Activated T-cell treated with anti-CD3 and anti-CD28 coated beads, Interleukin-2, amount 50 U/mL, for 4 hours (primary cell): ENCODE data around the gene HTR3D. TPM values are rescaled to one million over a fixed set of nuclear protein-coding genes. Genes with fewer than 3 reads are reported as not detected.

Experiments used
- ATAC-seq, 2 donors: fragments of 200-7000 bp; cut with Tn5 transposase; one replicate each; pipeline ENCODE4 v1.10.0; 2021
- DNase-seq: peaks from one replicate; pipeline ENCODE4 v3.0.0-alpha.2; 2020
- H3K27me3 Mint-ChIP-seq: one replicate; pipeline ENCODE4 v1.8.0; 2021; ENCODE audit warnings: low read depth, mixed read lengths
- H3K36me3 Mint-ChIP-seq: one replicate; pipeline ENCODE4 v1.8.0; 2022; ENCODE audit warnings: mixed read lengths; ENCODE audit not compliant: insufficient read depth
- H3K4me1 Mint-ChIP-seq: one replicate; pipeline ENCODE4 v1.8.0; 2021; ENCODE audit warnings: low read depth, mixed read lengths
- H3K4me3 Mint-ChIP-seq: one replicate; pipeline ENCODE4 v1.8.0; 2021; ENCODE audit warnings: mild to moderate bottlenecking, moderate library complexity, mixed read lengths
- H3K9me3 Mint-ChIP-seq: one replicate; pipeline ENCODE4 v1.8.0; 2021; ENCODE audit warnings: mixed read lengths
- total RNA-seq, 3 donors: library from RNA; stranded (reverse); gene quantifications; one replicate each; pipeline ENCODE4 v1.2.1, GENCODE V29; 2021

Gene HTR3D, protein sequence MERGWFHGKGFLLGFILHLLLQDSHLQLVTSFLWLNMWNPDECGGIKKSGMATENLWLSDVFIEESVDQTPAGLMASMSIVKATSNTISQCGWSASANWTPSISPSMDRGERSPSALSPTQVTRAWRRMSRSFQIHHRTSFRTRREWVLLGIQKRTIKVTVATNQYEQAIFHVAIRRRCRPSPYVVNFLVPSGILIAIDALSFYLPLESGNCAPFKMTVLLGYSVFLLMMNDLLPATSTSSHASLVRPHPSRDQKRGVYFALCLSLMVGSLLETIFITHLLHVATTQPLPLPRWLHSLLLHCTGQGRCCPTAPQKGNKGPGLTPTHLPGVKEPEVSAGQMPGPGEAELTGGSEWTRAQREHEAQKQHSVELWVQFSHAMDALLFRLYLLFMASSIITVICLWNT
- total RNA-seq = not detected

DNA sequence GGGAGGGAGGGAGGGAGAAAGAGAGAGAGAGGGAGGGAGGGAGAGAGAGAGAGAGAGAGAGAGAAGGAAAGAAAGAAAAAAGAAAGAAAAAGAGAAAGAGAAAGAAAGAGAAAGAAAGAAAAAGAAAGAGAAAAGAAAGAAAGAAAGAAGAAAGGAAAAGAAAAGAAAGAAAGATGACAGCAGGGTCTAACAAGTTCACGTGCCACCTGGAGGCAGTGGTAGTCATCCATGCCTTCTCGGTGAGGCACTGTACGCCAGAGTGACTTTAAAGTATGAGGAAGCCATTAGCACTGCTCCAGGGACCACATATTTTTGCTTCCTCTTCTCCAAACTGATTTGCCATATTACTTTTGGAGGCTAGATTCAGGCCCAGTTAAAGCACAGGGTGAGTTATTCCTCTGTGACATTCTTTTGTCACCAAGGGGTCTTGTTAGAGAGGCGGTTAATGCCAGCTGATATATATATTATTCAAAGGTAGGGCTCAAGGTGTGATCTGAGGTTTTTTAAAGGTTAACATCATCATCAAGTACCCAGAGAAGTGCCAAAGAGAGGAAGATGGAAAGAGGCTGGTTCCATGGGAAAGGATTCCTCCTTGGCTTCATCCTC lies at the start of gene HTR3D:
Gene HTR3D (plus strand): TSS at position 556 of the 606 bp plus-strand sequence. CDS start 0 bp downstream, at position 556.
- DNase-seq = no peak
- H3K4me1 Mint-ChIP-seq = no peaks in the 10 kb centered on the region
- peaks cover 5% of the 10 kb centered on the region for H3K9me3 Mint-ChIP-seq
- peaks cover 3% of the 10 kb centered on the region for H3K27me3 Mint-ChIP-seq
- no peaks in the 10 kb centered on the region for H3K36me3 Mint-ChIP-seq
- no peak within 1 kb of the TSS for H3K4me3 Mint-ChIP-seq
- ATAC-seq = no peak

DNA sequence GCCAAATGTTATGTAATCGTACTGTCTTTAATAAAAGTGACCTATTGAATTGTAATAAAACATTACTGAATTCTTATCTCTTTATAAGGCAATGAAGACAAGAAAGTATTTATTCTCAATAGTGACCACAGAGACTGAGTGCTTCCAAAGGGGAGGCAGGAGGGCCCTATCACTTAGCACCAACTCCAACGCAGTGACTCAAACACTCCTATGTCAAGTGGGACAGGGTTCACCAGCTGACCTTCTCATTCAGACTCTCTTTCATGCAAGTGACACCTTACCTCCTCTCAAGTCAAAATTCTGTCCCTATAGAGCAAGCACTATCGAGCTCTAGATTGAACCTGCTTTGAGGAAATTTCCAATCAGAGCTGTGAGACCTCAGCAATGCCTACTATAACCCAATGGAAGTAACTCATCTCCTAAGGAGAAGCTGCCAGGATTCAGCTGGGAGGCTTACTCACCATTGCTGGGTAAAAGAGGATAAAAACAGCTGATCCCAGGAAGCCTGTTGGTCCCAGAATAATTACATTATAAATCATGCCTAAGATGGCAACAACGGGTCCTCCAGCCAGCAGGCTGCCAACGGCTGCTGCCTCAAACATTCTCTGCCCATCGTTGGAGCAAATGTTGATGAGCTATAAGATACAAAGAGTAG lies 49.4 kb upstream of the HTR3D start:
- no peak for DNase-seq
- Mint-ChIP-seq H3K4me3 (no peak overlapping the region), H3K9me3 (no peaks in the 10 kb centered on the region), H3K27me3 (no peaks in the 10 kb centered on the region), H3K36me3 (peaks cover 47% of the 10 kb centered on the region), H3K4me1 (no peaks in the 10 kb centered on the region)
- ATAC-seq = no peak

DNA sequence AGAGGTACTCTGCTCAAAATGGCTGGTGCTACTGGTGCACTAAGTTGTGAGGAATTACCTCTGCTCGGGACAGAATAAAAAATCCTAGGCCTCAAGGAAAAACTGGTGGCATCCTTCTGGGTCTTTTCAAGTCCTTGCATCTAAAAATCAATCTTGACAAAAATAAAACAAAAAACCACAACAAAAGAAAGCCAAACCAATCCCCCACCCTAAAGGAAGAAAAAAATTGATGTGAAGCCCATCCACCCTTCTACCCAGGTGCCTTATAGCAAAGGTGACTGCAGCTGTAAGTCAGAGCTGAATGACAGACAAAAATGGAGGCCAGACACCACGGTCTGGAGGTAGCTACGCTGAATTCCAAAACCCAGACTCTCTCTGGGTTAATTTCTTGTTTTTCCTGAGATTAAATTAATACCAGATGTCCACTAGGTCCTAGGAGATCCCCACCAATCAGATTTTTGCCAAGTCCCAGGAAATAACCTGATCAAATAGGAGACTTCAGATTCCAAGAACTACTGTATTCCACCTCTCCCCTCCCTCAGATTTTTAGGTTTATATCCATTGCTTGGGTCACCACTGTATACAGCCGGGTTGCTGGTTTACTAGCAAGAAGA lies 47.3 kb upstream of the HTR3D start:
- H3K36me3 Mint-ChIP-seq = peaks cover 55% of the 10 kb centered on the region

DNA sequence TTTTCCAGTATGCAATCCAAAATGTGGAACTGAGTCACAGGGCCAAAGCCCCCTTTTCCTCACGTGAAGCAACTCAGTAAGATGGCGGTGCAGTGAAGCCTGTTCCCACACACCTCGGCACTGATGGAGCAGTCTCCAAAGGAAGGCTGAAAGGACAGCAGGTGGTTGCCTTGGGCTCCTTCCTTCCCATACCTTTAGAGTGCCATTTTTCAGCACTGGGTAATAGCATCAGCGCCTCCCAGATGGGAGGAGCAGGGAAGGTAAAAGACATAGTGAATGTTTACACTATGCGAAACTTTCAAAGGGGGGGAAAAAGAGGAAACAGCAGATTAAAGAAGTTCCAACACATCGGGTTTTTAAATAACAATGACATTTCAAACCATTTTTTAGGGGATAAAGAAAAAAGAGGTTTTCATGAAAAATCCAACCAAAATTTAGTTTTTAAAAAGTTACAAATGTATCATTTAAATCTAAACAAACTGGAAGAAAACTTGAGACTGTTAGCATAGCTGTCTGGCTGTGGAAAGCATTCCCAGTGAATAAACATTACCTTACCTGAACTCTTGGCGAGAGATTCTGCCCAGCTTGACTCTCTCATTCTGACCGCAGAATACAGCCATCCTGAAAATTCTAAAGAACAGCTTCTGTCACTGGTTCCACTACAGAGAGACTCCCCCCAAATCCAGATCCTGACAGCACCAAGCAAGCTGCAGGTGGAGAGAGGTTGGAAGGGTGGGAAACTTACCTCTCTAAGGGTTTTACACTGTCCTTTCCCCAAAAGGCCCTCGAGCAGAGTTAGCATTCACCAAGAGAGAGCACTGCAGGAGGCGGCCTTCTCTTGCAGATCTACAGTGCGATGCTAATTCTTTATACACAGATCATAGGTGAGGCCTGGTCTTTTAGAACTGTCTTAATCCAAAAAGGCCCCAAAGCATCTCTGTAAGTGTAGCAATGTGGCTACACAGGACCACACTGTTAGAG lies 46.5 kb upstream of the HTR3D start:
- DNase-seq (no peak), ATAC-seq (no peak)
- Mint-ChIP-seq H3K9me3 (no peaks in the 10 kb centered on the region), H3K27me3 (no peaks in the 10 kb centered on the region), H3K36me3 (peaks cover 55% of the 10 kb centered on the region), H3K4me1 (no peaks in the 10 kb centered on the region), H3K4me3 (no peak overlapping the region)

More for the DNA sequence above, 47.3 kb upstream of the HTR3D start:
- ATAC-seq = no peak
- H3K9me3 Mint-ChIP-seq = no peaks in the 10 kb centered on the region
- H3K27me3 Mint-ChIP-seq = no peaks in the 10 kb centered on the region
- no peaks in the 10 kb centered on the region for H3K4me1 Mint-ChIP-seq
- no peak for DNase-seq
- H3K4me3 Mint-ChIP-seq = no peak overlapping the region

DNA sequence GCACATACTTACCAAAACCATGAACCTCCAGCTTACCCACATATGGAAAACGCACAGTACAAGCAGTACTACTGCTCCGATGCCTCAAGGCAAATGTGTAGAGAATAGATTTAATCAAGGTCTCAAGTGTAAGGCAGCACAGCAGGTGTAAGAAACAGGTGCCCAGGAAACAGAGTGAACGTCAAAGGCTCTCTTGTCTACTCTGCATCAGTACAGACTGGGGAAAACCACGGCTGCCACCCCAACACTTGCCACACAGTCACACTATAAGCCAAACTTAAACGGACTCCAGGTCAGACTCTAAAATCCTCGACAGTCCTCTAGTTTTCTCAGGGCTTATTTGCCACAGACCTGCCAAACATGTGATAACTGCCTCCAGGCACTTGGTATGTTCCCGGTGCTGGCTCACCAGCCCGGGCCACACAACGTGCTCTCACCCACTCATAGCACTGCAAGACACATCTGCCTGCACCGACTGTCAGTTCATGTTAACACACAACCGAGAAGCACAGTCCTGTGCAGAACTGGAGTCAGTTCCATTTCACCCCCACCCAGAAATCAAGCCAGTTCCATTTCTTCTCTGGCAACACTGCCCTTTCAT lies 44.4 kb upstream of the HTR3D start:
- DNase-seq (no peak), ATAC-seq (no peak)
- H3K4me3 Mint-ChIP-seq = no peak overlapping the region
- peaks cover 44% of the 10 kb centered on the region for H3K36me3 Mint-ChIP-seq
- no peaks in the 10 kb centered on the region for H3K4me1 Mint-ChIP-seq
- H3K9me3 Mint-ChIP-seq = no peaks in the 10 kb centered on the region
- no peaks in the 10 kb centered on the region for H3K27me3 Mint-ChIP-seq

DNA sequence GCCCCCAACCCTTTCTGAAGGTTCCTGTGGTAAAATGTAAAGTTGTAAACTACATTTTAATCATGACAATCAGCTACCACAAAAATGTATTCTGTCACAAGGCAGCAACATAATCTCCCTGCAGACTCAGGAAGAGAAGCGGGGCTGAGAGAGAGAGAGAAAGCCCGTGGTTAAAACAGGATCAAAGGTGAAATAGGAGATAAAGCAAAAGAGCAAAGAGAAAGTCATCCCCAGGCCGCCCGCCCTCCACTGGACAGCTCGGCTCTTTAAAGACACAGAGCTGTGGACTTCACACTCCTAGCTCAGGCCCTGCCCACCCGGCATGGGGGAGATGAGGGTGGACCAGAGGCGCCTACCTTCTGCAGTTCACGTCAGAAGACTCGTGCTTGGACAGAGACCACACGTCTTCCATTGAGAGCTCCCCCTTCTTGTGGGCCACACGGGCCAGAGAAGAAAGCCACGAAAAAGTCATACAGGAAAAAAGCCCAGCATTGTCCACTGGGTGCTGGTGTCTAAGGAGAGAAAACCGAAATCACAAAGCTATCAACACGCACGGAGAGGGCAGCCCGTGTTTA lies 43.2 kb upstream of the HTR3D start:
- Mint-ChIP-seq H3K36me3 (peaks cover 41% of the 10 kb centered on the region), H3K27me3 (no peaks in the 10 kb centered on the region), H3K9me3 (no peaks in the 10 kb centered on the region), H3K4me3 (no peak overlapping the region), H3K4me1 (no peaks in the 10 kb centered on the region)
- DNase-seq = no peak
- no peak for ATAC-seq

DNA sequence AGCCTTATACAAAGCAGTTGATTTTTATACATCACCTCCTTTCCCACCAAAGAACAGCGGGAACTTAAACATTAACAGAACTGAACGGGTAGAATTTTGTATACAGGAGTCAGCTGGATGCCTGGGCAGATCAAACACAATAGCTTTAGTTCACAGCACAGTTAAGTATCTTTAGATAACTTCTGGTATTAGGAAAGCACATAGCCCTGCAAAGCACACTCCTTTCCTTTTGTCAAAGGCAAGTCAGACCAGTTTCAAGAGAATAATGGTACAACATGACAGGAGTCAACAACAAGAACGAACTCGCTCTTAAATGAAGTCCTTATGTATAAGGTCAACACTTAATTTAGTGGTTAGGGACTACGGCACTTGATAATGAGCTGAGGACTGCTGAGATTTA lies 40.1 kb upstream of the HTR3D start:
- no peaks in the 10 kb centered on the region for H3K4me1 Mint-ChIP-seq
- ATAC-seq (no peak), DNase-seq (no peak)
- H3K4me3 Mint-ChIP-seq = no peak overlapping the region
- no peaks in the 10 kb centered on the region for H3K27me3 Mint-ChIP-seq
- H3K9me3 Mint-ChIP-seq = no peaks in the 10 kb centered on the region
- H3K36me3 Mint-ChIP-seq = peaks cover 23% of the 10 kb centered on the region

DNA sequence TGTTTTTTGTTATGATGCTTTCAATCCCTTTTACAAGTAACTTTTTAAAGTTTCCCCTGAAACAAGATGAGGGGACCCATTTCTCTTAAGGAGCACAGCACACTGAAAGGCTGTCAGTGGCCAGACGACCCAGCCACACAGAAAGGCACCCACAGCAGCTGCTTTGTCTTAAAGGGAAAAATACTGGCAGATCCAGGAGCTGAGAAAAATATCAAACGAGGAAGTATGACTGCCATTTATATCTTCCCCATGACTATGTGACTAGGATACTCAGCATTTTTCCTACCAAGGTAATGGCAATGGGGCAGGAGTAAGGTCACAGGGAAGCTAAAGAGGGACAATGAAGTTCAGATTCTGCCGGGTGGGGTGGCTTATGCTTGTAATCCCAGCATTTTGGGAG lies 29.8 kb upstream of the HTR3D start:
- DNase-seq = no peak
- Mint-ChIP-seq H3K4me3 (no peak overlapping the region), H3K27me3 (no peaks in the 10 kb centered on the region), H3K36me3 (peaks cover 18% of the 10 kb centered on the region), H3K9me3 (no peaks in the 10 kb centered on the region), H3K4me1 (peaks cover 10% of the 10 kb centered on the region)
- no peak for ATAC-seq

DNA sequence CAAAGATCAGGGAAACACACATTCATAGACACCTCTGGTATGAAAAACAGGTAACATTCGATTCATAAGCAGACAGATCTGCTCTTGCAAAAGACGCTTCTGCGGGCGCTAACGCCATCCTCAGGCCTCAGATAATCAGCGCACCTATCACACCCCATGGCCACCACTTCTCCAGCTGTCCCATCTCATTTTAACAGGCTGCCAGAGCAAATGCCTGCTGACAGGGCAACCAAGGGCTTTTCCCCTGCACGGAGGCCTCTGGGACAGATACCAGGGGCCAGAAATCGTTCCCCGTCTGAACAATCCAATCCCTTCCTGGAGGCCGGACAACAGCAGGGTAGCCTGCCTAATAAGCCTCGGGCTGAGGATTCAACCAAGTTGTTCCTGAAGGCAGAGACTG lies 29.1 kb upstream of the HTR3D start:
- DNase-seq (no peak), ATAC-seq (no peak)
- peaks cover 10% of the 10 kb centered on the region for H3K4me1 Mint-ChIP-seq
- no peaks in the 10 kb centered on the region for H3K9me3 Mint-ChIP-seq
- H3K27me3 Mint-ChIP-seq = no peaks in the 10 kb centered on the region
- H3K4me3 Mint-ChIP-seq = no peak overlapping the region
- peaks cover 16% of the 10 kb centered on the region for H3K36me3 Mint-ChIP-seq

DNA sequence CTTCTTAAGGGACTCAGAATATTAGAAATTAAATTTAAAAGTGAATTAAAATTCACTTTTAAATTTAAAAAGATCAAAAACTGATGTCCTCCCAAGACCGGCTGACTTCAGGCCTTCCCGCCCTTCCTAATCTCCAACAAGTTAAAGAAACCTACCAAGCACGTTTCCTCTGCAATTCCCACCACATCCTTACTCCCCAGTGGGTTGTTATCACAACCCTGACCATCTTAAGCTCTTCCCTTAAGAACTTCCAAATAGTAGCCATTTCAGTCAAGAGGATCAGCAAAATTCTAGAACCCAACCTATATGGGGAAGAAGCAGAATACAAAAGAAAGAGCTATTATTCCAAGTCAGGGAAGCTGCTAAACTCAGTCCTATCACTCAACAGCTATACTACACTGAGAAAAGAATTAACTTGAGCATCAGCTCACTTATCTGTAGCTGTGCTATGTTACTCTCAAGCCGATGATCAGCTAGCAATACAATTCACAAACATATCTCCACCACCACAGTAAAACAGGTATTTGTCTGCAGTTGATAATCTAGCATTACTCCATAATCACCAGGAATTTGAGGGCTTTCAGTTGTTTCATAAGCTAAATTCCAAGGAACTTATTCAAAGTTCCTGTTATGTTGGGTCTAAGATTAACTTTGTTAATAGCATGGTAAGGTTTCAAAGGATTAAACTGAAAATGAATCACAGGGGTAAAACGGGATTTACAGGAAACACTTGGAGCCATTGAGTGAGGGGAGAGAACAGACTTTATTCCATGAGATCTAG lies 28.2 kb upstream of the HTR3D start:
- no peak for ATAC-seq
- no peaks in the 10 kb centered on the region for H3K27me3 Mint-ChIP-seq
- peaks cover 16% of the 10 kb centered on the region for H3K36me3 Mint-ChIP-seq
- H3K9me3 Mint-ChIP-seq = no peaks in the 10 kb centered on the region
- H3K4me1 Mint-ChIP-seq = peaks cover 12% of the 10 kb centered on the region
- no peak for DNase-seq
- H3K4me3 Mint-ChIP-seq = no peak overlapping the region

DNA sequence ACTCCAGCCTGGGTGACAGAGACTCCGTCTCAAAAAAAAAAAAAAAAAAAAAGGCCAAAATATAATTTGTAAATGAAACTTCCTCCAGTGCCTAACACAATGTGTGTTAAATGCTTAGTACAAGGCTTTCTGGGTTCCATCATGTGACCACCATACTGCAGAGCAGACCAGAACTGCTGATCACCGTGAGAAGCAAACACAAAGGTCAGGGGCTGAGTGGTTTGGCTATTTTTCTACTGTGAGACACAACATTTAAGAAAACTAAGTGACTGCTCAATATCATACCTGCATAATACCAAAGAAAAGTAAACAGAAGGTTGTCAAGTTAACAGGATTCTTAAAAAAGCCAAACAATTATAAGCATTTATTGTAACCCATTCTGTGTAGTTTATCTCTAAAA lies 27.1 kb upstream of the HTR3D start:
- ATAC-seq (no peak), DNase-seq (no peak)
- peaks cover 12% of the 10 kb centered on the region for H3K36me3 Mint-ChIP-seq
- no peak overlapping the region for H3K4me3 Mint-ChIP-seq
- no peaks in the 10 kb centered on the region for H3K9me3 Mint-ChIP-seq
- peaks cover 12% of the 10 kb centered on the region for H3K4me1 Mint-ChIP-seq
- no peaks in the 10 kb centered on the region for H3K27me3 Mint-ChIP-seq

DNA sequence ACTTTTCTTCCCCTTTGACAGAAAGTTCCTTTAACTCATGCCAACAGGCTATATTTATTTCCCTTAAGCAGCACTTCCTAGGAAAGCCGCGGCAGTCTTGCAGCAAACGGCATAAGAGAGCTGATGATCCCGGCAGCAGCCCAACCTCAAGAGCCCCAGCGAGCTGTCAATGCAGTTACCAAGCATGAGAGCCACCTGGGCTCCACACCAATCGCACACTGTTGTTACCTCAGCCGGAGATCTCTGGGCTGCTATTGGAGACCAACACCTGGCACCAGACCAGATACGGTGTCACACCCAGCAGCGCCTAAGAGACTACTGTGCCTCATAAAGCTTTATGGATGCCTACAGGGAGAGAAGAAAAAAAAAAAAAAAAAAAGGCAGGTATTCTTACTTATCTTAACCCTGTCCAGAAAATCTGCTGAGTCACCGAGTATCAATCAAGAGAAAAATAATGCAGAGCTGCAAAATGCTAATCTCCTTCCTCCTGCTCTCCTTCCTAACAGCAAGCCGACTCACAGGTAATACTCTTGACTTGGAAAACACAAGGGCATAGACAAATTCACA lies 25.5 kb upstream of the HTR3D start:
- H3K4me1 Mint-ChIP-seq = peaks cover 12% of the 10 kb centered on the region
- DNase-seq (no peak), ATAC-seq (peak; percentile 41 to 57)

More for the DNA sequence above, 25.5 kb upstream of the HTR3D start:
- H3K36me3 Mint-ChIP-seq = peaks cover 19% of the 10 kb centered on the region
- H3K27me3 Mint-ChIP-seq = no peaks in the 10 kb centered on the region
- no peak overlapping the region for H3K4me3 Mint-ChIP-seq
- no peaks in the 10 kb centered on the region for H3K9me3 Mint-ChIP-seq
